ENCODE data around the gene SPTBN2. TPM values are rescaled to one million over a fixed set of nuclear protein-coding genes. Genes with fewer than 3 reads are reported as not detected.

SPTBN2 gene
- total RNA-seq, 1 donor from 2014 or later: 62.4 TPM

- Mint-ChIP-seq H3K9me3 (no peaks in the 10 kb centered on the region), H3K4me1 (no peaks in the 10 kb centered on the region), H3K4me3 (no peak overlapping the region), H3K27ac (no peak overlapping the region), H3K36me3 (peaks cover 17% of the 10 kb centered on the region), H3K27me3 (ENCODE audit: low read depth) (no peaks in the 10 kb centered on the region)
- DNase-seq (ENCODE audit: low spot score in 2 of 2, unreplicated experiment in 2 of 2): no peak
- TF ChIP-seq CTCF (IDR thresholded peaks at IDR 0.05; ENCODE audit: unreplicated experiment): no peak
Observed at GRCh38 chr11:66706989-66707388, 22.0 kb downstream of the SPTBN2 start.

GRCh38 chr11:66705587-66706335 is 23.3 kb downstream of the SPTBN2 start:
- no peak for DNase-seq (ENCODE audit: low spot score in 2 of 2, unreplicated experiment in 2 of 2)
- H3K27ac Mint-ChIP-seq: no peak overlapping the region
- H3K4me1 Mint-ChIP-seq: peaks cover 2% of the 10 kb centered on the region
- no peaks in the 10 kb centered on the region for H3K9me3 Mint-ChIP-seq
- H3K36me3 Mint-ChIP-seq: peaks cover 24% of the 10 kb centered on the region
- no peak overlapping the region for H3K4me3 Mint-ChIP-seq
- TF ChIP-seq CTCF (IDR thresholded peaks at IDR 0.05; ENCODE audit: unreplicated experiment): no peak
- no peaks in the 10 kb centered on the region for H3K27me3 Mint-ChIP-seq (ENCODE audit: low read depth)

- no peaks in the 10 kb centered on the region for H3K9me3 Mint-ChIP-seq
- DNase-seq (ENCODE audit: low spot score in 2 of 2, unreplicated experiment in 2 of 2): no peak
- no peak overlapping the region for H3K27ac Mint-ChIP-seq
- no peaks in the 10 kb centered on the region for H3K27me3 Mint-ChIP-seq (ENCODE audit: low read depth)
- H3K4me1 Mint-ChIP-seq: peaks cover 2% of the 10 kb centered on the region
- no peak for TF ChIP-seq CTCF (IDR thresholded peaks at IDR 0.05; ENCODE audit: unreplicated experiment)
- peaks cover 28% of the 10 kb centered on the region for H3K36me3 Mint-ChIP-seq
- H3K4me3 Mint-ChIP-seq: no peak overlapping the region
Observed at GRCh38 chr11:66704659-66705360, 24.2 kb downstream of the SPTBN2 start.

GRCh38 chr11:66701432-66702240 is 27.4 kb downstream of the SPTBN2 start:
- DNase-seq (ENCODE audit: low spot score in 2 of 2, unreplicated experiment in 2 of 2): no peak
- peaks cover 2% of the 10 kb centered on the region for H3K4me1 Mint-ChIP-seq
- H3K27me3 Mint-ChIP-seq (ENCODE audit: low read depth): no peaks in the 10 kb centered on the region
- H3K9me3 Mint-ChIP-seq: no peaks in the 10 kb centered on the region
- TF ChIP-seq CTCF (IDR thresholded peaks at IDR 0.05; ENCODE audit: unreplicated experiment): no peak
- H3K36me3 Mint-ChIP-seq: peaks cover 42% of the 10 kb centered on the region
- no peak overlapping the region for H3K27ac Mint-ChIP-seq
- H3K4me3 Mint-ChIP-seq: no peak overlapping the region

GRCh38 chr11:66700742-66701141 is 28.3 kb downstream of the SPTBN2 start:
- Mint-ChIP-seq H3K27me3 (ENCODE audit: low read depth) (no peaks in the 10 kb centered on the region), H3K36me3 (peaks cover 38% of the 10 kb centered on the region), H3K4me1 (peaks cover 2% of the 10 kb centered on the region), H3K27ac (no peak overlapping the region), H3K4me3 (no peak overlapping the region), H3K9me3 (no peaks in the 10 kb centered on the region)
- no peak for TF ChIP-seq CTCF (IDR thresholded peaks at IDR 0.05; ENCODE audit: unreplicated experiment)
- DNase-seq (ENCODE audit: low spot score in 2 of 2, unreplicated experiment in 2 of 2): no peak
